ENCODE results near the gene LAMA4.

LAMA4 gene

DNA sequence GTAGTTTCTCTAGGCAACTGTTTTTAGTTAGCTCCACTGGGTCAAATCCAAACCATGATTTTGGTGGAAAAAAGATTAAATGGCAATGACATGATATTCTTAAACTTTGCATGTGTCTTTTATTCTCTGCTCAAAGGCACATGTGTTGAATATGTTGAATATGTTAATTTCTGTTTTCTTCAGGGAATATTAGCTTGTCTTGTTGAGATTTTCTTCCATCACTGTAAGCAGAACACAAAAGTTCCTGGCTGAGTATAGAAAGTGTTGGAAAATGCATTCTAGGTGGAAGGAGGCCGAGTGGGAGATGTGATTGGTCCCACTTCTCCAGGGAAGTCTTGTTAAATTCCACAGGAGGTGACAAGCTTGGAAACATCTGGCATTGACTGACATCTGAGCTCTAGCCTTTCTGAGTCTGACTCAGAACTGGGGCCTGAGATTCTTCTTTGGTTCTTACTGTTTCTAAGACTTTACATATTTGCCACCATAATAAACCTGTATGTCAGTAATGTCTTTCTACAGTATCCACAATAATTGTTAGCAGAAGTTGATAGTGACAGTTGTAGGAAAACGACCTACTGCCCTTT, 81.1 kb downstream of the LAMA4 start:
- H3K9me3 ChIP-seq (ENCODE audit: insufficient read depth, low read depth, low read length): no peaks in the 10 kb centered on the region
- no peak overlapping the region for H3K27ac ChIP-seq (ENCODE audit: low read length)
- no peaks in the 10 kb centered on the region for H3K27me3 ChIP-seq (ENCODE audit: insufficient read depth, low read length)
- H3K4me3 ChIP-seq (ENCODE audit: low read length): no peak overlapping the region
- H3K36me3 ChIP-seq (ENCODE audit: insufficient read depth, low read depth, low read length): no peaks in the 10 kb centered on the region
- no peaks in the 10 kb centered on the region for H3K4me1 ChIP-seq (ENCODE audit: insufficient read depth, low read length)
- H3K9ac ChIP-seq (ENCODE audit: low read depth, low read length): no peak overlapping the region

GRCh38 chr6:112172540-112172939, 81.8 kb downstream of the LAMA4 start:
- no peaks in the 10 kb centered on the region for H3K27me3 ChIP-seq (ENCODE audit: insufficient read depth, low read length)
- no peaks in the 10 kb centered on the region for H3K4me1 ChIP-seq (ENCODE audit: insufficient read depth, low read length)
- no peaks in the 10 kb centered on the region for H3K36me3 ChIP-seq (ENCODE audit: insufficient read depth, low read depth, low read length)
- no peak overlapping the region for H3K4me3 ChIP-seq (ENCODE audit: low read length)
- no peaks in the 10 kb centered on the region for H3K9me3 ChIP-seq (ENCODE audit: insufficient read depth, low read depth, low read length)
- H3K27ac ChIP-seq (ENCODE audit: low read length): no peak overlapping the region
- no peak overlapping the region for H3K9ac ChIP-seq (ENCODE audit: low read depth, low read length)

- no peak overlapping the region for H3K9ac ChIP-seq (ENCODE audit: low read depth, low read length)
Measured at GRCh38 chr6:112169541-112169940, 84.8 kb downstream of the LAMA4 start.

GRCh38 chr6:112163295-112164257, 90.8 kb downstream of the LAMA4 start:
- Histone ChIP-seq H3K27me3 (ENCODE audit: insufficient read depth, low read length) (peaks cover 5% of the 10 kb centered on the region; the same call in 1 of the 2 replicates), H3K36me3 (ENCODE audit: insufficient read depth, low read depth, low read length) (no peaks in the 10 kb centered on the region)

More at GRCh38 chr6:112169541-112169940, 84.8 kb downstream of the LAMA4 start:
- Histone ChIP-seq H3K4me1 (ENCODE audit: insufficient read depth, low read length) (no peaks in the 10 kb centered on the region), H3K27me3 (ENCODE audit: insufficient read depth, low read length) (no peaks in the 10 kb centered on the region; the same call in 1 of the 2 replicates), H3K9me3 (ENCODE audit: insufficient read depth, low read depth, low read length) (no peaks in the 10 kb centered on the region), H3K4me3 (ENCODE audit: low read length) (no peak overlapping the region), H3K27ac (ENCODE audit: low read length) (no peak overlapping the region), H3K36me3 (ENCODE audit: insufficient read depth, low read depth, low read length) (no peaks in the 10 kb centered on the region)

DNA sequence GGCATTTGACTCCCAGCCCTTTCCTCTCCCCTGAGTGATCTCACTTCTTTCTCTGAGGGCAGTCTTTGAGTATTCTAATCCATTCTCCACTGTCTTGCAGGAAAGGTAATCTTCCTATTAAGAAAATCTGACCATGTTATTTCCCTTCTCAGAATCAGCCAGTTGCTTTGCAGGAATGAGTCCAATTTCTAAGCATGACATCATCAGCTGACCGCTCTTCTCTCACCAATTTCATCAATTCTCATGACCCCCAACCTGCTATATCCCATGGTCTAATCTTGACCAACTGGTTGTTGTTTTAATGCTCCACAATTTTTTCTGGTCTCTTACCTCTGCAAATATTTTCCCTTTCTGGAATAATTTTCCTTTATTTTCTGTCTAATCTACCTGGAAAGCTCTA, 93.6 kb downstream of the LAMA4 start:
- Histone ChIP-seq H3K27ac (ENCODE audit: low read length) (no peak overlapping the region), H3K4me1 (ENCODE audit: insufficient read depth, low read length) (peaks cover 3% of the 10 kb centered on the region), H3K9me3 (ENCODE audit: insufficient read depth, low read depth, low read length) (no peaks in the 10 kb centered on the region), H3K9ac (ENCODE audit: low read depth, low read length) (no peak overlapping the region), H3K4me3 (ENCODE audit: low read length) (no peak overlapping the region), H3K27me3 (ENCODE audit: insufficient read depth, low read length) (peaks cover 5% of the 10 kb centered on the region; the same call in 1 of the 2 replicates), H3K36me3 (ENCODE audit: insufficient read depth, low read depth, low read length) (no peaks in the 10 kb centered on the region)

More at GRCh38 chr6:112163295-112164257, 90.8 kb downstream of the LAMA4 start:
- no peaks in the 10 kb centered on the region for H3K9me3 ChIP-seq (ENCODE audit: insufficient read depth, low read depth, low read length)
- H3K9ac ChIP-seq (ENCODE audit: low read depth, low read length): no peak overlapping the region
- no peak overlapping the region for H3K27ac ChIP-seq (ENCODE audit: low read length)
- no peak overlapping the region for H3K4me3 ChIP-seq (ENCODE audit: low read length)
- no peaks in the 10 kb centered on the region; the same call in 1 of the 2 replicates for H3K4me1 ChIP-seq (ENCODE audit: insufficient read depth, low read length)

- Histone ChIP-seq H3K4me1 (ENCODE audit: insufficient read depth, low read length) (peaks cover 7% of the 10 kb centered on the region; the same call in 1 of the 2 replicates), H3K36me3 (ENCODE audit: insufficient read depth, low read depth, low read length) (no peaks in the 10 kb centered on the region), H3K4me3 (ENCODE audit: low read length) (no peak overlapping the region), H3K27me3 (ENCODE audit: insufficient read depth, low read length) (no peaks in the 10 kb centered on the region), H3K9ac (ENCODE audit: low read depth, low read length) (no peak overlapping the region), H3K9me3 (ENCODE audit: insufficient read depth, low read depth, low read length) (no peaks in the 10 kb centered on the region), H3K27ac (ENCODE audit: low read length) (no peak overlapping the region)
Measured at GRCh38 chr6:112156668-112157067, 97.7 kb downstream of the LAMA4 start.

GRCh38 chr6:112155886-112156285, 98.5 kb downstream of the LAMA4 start:
- H3K27me3 ChIP-seq (ENCODE audit: insufficient read depth, low read length): no peaks in the 10 kb centered on the region
- H3K9me3 ChIP-seq (ENCODE audit: insufficient read depth, low read depth, low read length): no peaks in the 10 kb centered on the region
- peaks cover 7% of the 10 kb centered on the region; the same call in 1 of the 2 replicates for H3K4me1 ChIP-seq (ENCODE audit: insufficient read depth, low read length)
- no peak overlapping the region for H3K4me3 ChIP-seq (ENCODE audit: low read length)
- no peak overlapping the region for H3K9ac ChIP-seq (ENCODE audit: low read depth, low read length)
- no peaks in the 10 kb centered on the region for H3K36me3 ChIP-seq (ENCODE audit: insufficient read depth, low read depth, low read length)
- no peak overlapping the region for H3K27ac ChIP-seq (ENCODE audit: low read length)

GRCh38 chr6:112154711-112155110, 99.7 kb downstream of the LAMA4 start:
- Histone ChIP-seq H3K4me1 (ENCODE audit: insufficient read depth, low read length) (peaks cover 7% of the 10 kb centered on the region; the same call in 1 of the 2 replicates), H3K9ac (ENCODE audit: low read depth, low read length) (no peak overlapping the region), H3K36me3 (ENCODE audit: insufficient read depth, low read depth, low read length) (no peaks in the 10 kb centered on the region), H3K27me3 (ENCODE audit: insufficient read depth, low read length) (no peaks in the 10 kb centered on the region), H3K4me3 (ENCODE audit: low read length) (no peak overlapping the region), H3K9me3 (ENCODE audit: insufficient read depth, low read depth, low read length) (no peaks in the 10 kb centered on the region), H3K27ac (ENCODE audit: low read length) (no peak overlapping the region)

DNA sequence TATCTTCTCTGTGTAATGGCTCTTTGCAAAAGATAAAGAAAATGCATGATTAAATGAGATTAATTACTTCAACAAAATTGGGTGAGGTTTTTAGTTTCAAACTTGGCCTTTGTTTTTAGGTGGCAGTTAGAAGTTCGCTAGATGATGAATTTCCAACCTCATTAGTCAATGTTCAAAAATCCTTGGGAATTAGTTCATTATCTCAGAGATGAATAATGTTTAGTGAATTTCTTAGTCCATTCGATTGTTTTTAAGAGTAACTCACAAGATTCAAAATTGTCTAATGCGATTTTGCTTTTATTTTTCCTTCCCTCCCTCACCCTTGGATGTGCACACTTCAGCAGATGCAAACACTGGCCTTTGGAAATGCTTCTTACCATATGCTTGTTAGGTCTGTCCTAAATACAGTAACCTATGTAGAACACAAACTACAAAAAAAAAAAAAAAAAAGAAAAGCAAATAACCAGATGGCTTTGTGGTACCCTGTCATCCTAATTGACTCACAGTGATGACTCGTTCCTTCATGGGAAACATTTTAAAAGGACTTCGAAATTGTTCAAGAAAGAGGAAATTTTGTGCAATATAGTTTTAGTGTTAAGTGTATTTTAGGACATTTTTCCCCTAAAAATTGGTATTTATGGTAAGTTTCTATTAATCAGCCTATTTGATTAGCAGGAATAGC, 100.3 kb downstream of the LAMA4 start:
- Histone ChIP-seq H3K27me3 (ENCODE audit: insufficient read depth, low read length) (no peaks in the 10 kb centered on the region), H3K9ac (ENCODE audit: low read depth, low read length) (no peak overlapping the region), H3K9me3 (ENCODE audit: insufficient read depth, low read depth, low read length) (no peaks in the 10 kb centered on the region), H3K4me3 (ENCODE audit: low read length) (no peak overlapping the region), H3K36me3 (ENCODE audit: insufficient read depth, low read depth, low read length) (no peaks in the 10 kb centered on the region), H3K4me1 (ENCODE audit: insufficient read depth, low read length) (peaks cover 7% of the 10 kb centered on the region; the same call in 1 of the 2 replicates), H3K27ac (ENCODE audit: low read length) (no peak overlapping the region)

DNA sequence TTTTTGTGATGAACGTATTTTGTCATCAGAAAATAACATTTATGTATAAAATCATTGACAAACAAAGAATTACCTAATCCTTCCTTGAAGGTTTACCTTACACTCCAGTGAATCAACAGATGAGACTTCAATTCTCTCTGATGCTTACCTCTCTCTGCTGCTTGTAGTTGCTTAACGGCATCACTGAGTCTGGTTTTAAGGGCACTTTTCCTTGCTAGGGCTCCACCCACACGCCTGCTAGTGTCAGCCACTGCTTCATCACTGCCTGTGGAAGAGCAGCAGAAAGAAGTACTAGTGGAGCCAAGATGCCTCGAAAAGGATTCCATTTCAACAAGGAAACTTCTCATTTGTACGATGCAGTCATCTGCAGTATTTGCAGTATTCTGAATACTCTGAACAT, 104.0 kb downstream of the LAMA4 start:
- Histone ChIP-seq H3K4me1 (ENCODE audit: insufficient read depth, low read length) (0 out of 2 replicates have a peak, but pooled peaks cover under 1% of the 10 kb centered on the region), H3K36me3 (ENCODE audit: insufficient read depth, low read depth, low read length) (no peaks in the 10 kb centered on the region), H3K9me3 (ENCODE audit: insufficient read depth, low read depth, low read length) (no peaks in the 10 kb centered on the region), H3K9ac (ENCODE audit: low read depth, low read length) (no peak overlapping the region), H3K27me3 (ENCODE audit: insufficient read depth, low read length) (no peaks in the 10 kb centered on the region), H3K4me3 (ENCODE audit: low read length) (no peak overlapping the region), H3K27ac (ENCODE audit: low read length) (no peak overlapping the region)

DNA sequence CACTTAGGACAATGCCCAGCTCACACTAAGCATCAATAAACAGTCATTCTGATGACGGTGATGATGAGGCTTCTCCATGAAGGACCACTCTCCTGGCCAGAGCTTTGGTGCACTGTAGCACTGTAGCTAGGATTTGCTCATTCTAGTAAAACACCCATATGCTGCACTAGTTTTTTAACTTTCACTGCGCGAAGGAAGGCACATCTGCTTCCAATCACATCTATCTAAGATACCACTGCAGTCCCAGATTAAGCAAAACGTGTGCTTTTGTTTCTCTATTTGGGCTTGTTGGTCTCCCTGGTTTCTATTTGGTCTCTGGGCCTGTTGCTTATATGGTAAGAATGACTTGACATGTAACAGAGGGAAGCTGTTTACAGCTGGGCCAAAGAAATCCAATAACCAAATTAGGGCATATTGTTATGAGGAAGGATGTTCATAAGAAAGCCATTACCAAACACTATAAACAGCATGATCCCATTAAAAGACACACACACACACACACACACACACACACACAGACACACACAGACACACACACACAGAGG, 104.6 kb downstream of the LAMA4 start:
- Histone ChIP-seq H3K4me1 (ENCODE audit: insufficient read depth, low read length) (no peaks in the 10 kb centered on the region), H3K4me3 (ENCODE audit: low read length) (no peak overlapping the region), H3K27ac (ENCODE audit: low read length) (no peak overlapping the region), H3K9me3 (ENCODE audit: insufficient read depth, low read depth, low read length) (no peaks in the 10 kb centered on the region), H3K36me3 (ENCODE audit: insufficient read depth, low read depth, low read length) (no peaks in the 10 kb centered on the region), H3K9ac (ENCODE audit: low read depth, low read length) (no peak overlapping the region), H3K27me3 (ENCODE audit: insufficient read depth, low read length) (no peaks in the 10 kb centered on the region)
